Stimulated activated CD4-positive, alpha-beta T cell treated with anti-CD3 and anti-CD28 coated beads, Interleukin-12 subunit alpha, Interleukin-12 subunit beta, amount 100 ng/mL, for 24 hours (primary cell): ENCODE results near the gene PMIS2.

ENCODE experiments used
- DNase-seq, 2 experiments: peaks; one replicate each; pipeline ENCODE4 v3.0.0-alpha.2; 2020; ENCODE audit warnings: low read depth in 2 of 2

The PMIS2 gene

DNA sequence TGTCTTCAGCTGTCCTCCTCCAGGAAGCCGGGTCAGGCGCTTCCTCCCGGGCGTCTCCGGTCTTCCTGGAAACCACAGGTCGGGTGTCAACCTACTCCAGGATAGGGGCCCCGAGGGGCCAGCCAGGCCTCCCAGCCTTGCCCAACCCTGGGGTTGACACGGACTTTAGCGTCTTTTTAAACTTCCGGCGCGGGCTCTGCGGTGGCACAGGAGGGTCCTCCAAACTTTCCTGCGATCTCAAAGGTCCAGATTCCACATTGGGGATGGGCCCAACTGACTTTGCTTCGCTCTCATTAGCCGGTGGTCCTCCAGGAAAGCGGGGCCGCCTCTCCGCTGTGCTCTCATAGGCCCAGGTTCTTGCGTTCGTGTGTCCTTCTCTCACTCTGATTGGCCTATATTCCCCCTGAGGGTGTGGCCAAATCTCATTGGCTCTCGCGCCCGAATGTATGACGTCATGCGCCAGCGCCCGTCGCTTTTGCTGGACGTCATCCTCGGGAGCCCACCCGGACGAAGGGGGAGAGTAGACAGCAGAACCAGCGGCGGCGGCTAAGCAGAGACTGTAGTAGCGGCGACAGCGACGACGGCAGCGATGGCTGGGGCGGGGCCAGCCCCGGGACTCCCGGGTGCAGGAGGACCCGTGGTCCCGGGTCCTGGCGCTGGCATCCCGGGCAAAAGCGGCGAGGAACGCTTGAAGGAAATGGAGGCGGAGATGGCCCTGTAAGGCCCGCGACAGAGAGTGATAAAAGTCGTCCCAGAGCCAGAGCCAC is 42.8 kb downstream of the PMIS2 start, which contains the start of gene RBM42:
Gene RBM42, plus strand, starts transcription at position 472 of the 767 bp plus-strand sequence. Its CDS starts 118 bp downstream, at position 590.
- peak; percentile 95 for DNase-seq

DNA sequence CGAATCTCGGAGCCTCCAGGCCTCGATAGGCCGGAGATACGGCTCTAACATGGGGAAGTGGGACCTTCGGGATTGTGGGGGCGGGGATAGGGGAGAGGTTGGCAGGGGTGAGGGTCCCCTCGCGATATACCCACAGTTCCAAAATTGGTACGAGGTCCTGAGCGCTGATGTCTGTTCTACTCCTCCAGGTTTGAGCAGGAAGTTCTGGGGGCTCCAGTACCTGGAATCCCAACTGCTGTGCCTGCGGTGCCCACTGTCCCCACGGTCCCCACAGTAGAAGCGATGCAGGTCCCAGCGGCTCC is 43.3 kb downstream of the PMIS2 start:
- DNase-seq: no peak

DNA sequence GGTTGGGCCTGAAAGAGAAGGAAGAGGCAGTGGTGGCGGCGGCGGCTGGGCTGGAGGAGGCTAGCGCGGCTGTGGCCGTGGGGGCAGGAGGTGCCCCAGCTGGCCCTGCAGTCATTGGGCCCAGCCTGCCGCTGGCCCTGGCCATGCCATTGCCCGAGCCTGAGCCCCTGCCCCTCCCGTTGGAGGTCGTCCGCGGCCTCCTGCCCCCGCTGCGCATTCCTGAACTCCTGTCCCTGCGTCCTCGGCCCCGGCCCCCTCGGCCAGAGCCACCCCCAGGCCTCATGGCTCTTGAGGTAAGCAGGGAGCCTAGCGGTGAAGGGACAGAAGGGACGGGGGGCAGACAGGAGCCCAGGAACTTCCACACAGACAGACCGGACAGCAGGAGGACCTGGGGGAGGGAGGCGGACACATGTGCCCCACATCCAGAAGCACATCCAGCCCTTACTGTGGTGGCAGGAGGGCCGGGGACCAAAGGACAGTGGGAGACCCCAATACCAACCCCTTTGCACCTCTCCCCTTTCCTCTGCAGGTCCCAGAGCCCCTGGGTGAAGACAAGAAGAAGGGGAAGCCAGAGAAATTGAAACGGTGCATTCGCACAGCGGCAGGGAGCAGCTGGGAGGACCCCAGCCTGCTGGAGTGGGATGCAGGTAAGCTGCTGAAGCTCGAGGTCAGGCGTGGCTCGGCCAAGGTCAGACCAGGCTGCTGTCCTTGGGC is 47.9 kb downstream of the PMIS2 start:
- DNase-seq: no peak

DNA sequence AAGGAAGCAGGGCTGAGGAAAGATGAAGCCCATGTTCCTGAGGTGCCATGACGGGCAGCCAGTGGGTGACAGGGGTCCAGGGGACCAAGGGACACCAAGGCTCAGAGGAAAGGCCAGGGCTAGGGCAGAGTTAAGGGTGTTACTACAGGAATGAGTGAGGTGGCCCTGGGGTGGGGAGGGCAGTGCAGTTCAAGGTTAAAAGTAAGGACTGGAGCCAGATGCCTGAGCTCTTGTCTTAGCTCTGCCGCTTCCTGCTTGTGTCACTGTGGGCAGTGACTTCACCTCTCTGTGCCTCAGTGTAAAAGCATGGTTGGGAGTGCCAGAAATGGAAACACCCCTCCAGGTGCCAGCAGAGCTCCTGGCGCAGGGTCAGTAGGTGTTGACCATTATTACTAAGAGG is 50.7 kb downstream of the PMIS2 start:
- no peak for DNase-seq
